GM19023 (cell line): Measurements from ENCODE around the gene CLEC16A.
"Not testable (repeated sequence)": the region's sequence is repeated elsewhere in the genome, so short reads cannot be mapped to it uniquely, and the experiment has no call there.

Source experiments
- ATAC-seq: cut with Tn5 transposase; IDR thresholded peaks from one replicate; pipeline ENCODE4 v1.9.1; 2021; ENCODE audit warnings: mild to moderate bottlenecking, moderate library complexity; ENCODE audit not compliant: unreplicated experiment

The CLEC16A gene

DNA sequence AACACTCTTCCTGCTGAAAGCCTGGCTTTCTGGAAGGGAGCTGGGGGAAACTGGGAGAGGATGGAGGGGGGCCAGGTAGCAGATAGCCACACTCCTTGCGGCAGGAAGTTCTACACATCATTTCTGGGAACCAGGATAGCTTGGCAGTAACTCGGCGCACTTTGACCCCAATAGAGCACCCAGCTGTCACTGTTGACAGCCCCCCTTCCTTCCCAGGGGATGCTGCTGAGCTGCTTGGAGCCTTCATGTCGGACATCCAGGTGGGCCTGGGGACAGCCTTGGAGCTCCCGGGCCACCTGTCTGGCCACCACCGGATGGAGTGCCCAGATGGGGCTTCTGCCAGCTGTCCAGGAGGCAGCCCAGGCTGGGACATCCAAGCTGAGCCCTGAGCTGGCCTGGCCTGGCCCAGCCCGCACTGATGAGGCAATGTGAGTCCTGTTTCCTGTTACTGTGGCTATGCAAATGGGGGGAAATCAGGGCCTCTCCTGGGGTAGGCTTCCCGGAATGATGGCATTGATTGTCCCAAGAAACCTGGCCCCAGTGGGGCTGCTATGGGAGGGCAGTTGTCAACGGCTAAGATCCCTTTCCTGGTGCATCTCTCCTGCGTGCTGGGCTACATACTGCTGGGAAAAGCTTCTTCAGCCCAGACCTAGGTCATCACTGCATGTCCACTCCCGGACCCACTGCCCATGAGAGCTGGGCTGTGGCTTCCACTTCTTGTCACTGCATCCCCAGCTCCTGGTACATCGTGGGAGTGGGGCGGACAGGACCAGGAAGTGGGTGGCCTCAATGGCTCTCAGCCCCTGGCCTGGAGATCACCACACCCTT lies 261.6 kb downstream of the CLEC16A start:
- no peak for ATAC-seq

GRCh38 chr16:11207646-11208045 lies 263.3 kb downstream of the CLEC16A start:
- ATAC-seq = no peak

DNA sequence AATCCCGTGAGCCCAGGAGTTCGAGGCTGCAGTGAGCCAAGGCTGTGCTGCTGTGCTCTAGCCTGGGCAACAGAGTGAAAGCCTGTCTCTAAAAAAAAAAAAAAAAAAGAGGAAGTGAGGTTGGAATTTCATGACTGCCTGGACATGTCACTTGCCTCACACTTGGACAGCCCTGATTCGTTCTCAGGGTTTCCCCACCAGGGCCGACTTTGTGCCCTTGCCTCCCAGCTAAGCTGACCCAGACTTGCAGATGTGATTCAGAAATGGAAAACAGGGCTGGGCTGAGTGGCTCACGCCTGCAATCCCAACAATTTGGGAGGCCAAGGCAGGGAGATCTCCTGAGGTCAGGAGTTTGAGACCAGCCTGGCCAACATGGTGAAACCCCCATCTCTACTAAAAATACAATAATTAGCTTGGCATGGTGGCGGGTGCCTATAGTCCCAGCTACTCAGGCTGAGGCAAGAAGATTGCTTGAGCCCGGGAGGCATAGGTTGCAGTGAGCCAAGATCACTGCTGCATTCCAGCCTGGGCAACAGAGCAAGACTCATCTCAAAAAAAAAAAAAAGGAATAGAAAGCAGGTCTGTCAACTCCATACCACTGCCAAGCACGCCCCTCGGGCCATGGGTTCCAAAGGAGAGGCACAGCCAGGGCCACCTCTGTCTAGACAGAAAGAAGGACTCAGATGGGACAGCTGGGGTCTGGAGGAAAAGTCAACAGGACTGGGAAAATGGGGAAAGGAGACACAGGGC lies 264.7 kb downstream of the CLEC16A start:
- no peak for ATAC-seq

- ATAC-seq = no peak
Observed at GRCh38 chr16:11210260-11210659, 265.9 kb downstream of the CLEC16A start.

DNA sequence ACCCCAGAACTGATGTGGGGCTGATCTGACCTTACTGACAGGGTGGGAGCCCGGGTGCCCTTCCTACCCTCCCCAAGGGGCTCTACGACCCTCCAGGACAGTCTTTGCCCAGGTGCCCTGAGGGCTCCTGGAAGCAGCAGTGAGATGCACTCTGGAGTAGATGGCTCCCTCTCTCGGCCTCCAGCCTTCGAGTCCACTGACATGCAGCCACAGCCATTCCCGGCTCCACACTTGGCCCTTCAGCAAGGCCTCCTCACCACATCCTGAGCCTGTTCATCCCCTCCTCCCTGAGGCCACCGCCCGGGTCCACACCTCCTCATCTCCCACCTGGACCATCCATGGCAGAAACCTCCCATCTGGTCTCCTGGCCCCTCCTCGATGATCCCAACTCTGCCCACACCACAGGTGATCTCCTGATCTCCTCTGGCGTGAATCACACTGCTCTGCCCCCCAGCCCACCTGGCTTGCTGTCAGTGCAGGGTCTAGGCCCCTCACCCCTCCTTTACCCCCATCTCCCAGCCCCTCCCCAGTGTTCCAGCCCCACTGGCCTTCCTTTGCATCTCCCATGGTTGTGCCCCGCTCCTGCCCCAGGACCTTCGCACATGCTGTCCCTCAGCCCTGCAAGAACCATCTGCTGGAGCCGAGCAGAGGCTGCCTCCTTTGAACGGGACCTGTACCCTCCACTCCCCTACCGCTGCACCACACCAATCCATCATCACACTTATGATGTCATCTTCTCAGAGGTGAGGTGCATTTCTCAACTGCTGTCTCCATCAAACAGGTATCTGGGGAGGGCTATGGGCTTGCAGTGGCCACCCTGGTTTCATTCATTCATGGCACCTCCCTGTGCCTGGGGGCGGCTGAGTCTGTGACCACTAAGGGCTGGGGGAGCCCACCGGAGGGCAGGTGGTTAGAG lies 267.0 kb downstream of the CLEC16A start:
- ATAC-seq = no peak

DNA sequence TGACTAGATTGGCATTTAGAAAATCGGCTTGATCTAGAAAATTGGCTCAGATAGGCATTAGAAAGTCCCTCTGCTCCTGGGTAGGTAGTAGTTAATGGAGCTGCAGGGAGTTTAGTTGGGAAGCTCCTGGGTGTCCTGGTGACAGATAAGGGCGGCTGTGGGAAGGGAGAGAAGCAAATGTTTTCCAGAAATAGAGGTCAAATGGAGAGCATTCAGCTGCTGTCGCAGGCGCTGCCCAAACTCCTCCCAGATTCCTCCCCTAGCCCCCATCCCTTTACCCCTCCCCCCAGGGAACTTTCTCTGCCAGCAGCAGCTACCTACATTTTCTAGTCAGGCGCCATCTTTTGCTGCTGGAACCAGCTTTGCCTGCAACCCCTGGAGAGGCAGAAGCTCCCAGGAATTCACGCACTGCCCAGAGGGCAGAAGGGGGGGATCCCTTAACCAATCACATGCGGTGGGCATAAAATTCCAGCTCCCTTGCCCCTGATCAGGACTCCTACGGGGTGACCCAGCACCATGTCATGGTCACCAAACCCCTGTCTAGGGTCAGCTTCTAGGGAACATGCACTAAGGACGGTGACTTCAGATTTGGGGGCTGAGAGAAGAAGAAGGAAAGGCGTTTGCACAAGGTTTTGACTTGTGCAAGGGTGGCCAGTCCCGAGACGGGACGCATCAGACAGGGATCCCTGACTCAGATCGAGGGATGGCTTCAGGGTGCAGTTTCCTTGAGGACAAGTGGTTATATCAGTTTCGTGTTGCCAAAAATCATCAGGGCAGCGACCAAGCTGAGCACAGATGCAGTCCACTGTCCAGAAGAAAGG lies 267.8 kb downstream of the CLEC16A start:
- ATAC-seq = no peak

GRCh38 chr16:11212798-11213196 lies 268.4 kb downstream of the CLEC16A start:
- ATAC-seq = no peak

GRCh38 chr16:11213373-11213772 lies 269.0 kb downstream of the CLEC16A start:
- no peak for ATAC-seq

- ATAC-seq = no peak
Observed at GRCh38 chr16:11213799-11214198, 269.4 kb downstream of the CLEC16A start.

DNA sequence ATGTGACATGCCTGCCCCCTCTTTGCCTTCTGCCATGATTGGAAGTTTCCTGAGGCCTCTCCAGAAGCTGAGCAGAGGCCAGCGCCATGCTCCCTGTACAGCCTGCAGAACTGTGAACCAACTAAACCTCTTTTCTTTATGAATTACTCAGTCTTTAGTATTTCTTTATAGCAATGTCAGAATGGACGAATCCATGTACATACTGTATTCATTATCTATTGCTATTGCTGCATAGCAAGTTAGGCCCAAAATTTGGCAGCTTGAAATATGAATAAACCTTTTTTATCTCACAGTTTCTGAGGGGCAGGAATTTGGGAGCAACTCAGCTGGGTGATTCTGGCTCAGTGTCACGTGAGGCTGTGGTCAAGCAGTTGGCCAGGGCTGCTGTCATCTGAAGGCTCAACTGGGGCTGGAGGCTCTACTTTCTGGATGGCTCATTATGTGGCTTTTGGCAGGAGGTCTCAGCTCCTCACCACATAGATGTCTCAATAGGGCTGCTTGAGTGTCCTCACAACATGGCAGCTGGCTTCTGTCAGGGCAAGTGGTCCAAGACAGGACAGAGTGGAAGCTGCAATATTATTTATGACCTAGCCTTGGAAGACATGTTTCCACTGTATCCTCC lies 271.7 kb downstream of the CLEC16A start:
- ATAC-seq = no peak

GRCh38 chr16:11217651-11218603 lies 273.6 kb downstream of the CLEC16A start:
- ATAC-seq = no peak

GRCh38 chr16:11218604-11218962 lies 274.2 kb downstream of the CLEC16A start:
- ATAC-seq = no peak

DNA sequence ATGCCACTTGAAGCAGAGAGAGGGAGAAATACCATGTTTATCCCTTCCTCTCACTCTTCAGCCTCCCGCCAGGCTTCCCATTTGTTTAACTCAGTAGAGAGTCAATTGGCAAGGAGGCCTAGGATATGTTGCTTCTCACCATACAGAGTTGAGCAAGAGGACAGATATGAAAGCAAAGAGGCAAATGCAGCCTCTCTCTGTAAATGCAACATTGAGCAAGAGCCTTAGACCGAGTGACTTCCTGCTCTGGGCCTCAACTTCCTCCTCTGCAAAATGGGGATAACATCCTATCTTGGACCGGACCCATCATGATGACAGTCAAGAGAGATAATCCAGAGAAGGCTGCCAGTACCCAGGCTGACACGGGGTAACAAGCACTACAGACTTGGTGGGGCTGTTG lies 274.8 kb downstream of the CLEC16A start:
- no peak for ATAC-seq

GRCh38 chr16:11220507-11220906 lies 276.1 kb downstream of the CLEC16A start:
- not testable (repeated sequence) for ATAC-seq

- no peak for ATAC-seq
Observed at GRCh38 chr16:11224096-11224893, 279.9 kb downstream of the CLEC16A start.

DNA sequence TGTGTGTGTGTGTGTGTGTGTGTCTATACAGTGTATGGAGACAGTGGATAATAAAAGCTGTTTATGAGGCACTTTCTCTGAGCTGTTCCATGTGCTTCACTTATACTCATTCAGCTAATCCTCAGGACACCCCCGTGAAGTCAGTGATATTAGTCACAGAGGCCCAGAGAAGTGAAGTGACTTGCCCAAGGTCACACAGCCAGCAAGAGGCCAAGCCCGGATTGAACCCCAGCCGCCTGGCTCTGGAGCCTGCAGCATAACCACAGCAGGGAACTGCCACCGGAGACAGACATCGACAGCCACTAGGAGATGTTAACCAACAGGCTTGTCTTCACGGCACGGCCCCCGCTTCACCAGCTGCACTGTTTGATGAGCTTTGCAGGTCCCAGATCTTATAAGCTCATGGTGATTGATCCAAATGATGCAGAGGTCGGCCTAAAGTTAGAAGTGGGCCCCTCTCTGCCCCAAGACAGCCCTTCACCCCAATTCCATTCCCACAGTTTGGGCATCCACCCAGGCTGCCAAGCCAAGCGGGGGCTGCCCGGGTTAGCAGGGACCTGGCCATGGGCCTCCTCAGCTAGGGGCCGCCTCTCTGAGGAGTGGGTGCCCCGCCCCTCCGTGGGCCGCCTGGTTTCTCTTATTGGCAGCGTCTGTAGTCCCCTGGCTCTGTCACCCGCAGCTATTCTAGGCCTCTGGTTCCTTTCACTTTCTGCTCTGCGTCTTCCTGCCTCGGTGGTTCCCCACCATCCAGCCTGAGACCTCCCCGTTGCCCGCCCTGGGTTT lies 280.7 kb downstream of the CLEC16A start:
- ATAC-seq = peak; percentile 88
